H1 (cell line): ENCODE results near the gene NELFA. TPM values are rescaled to one million over a fixed set of nuclear protein-coding genes. Genes with fewer than 3 reads are reported as not detected.

Source experiments
- CTCF ChIA-PET: fragments of 300-600 bp; sonication (Branson Sonifier 250); formaldehyde crosslinking; loops from one replicate; lab custom pipeline; 2021; ENCODE audit not compliant: partially characterized antibody; lab: Charles Lee
- POLR2A ChIA-PET: fragments of 300-600 bp; sonication (Branson Sonifier 250); formaldehyde crosslinking; loops from one replicate; lab custom pipeline; 2021; ENCODE audit warnings: inconsistent platforms; ENCODE audit not compliant: partially characterized antibody; lab: Charles Lee
- DNase-seq, 2 experiments: peaks; one replicate each; pipeline versions ENCODE4 v3.0.0 to v3.0.0-alpha.2; 2010 to 2022; ENCODE audit warnings: low spot score in 2 of 2, low read depth in 1 of 2, mixed read lengths in 1 of 2
- FAIRE-seq: peaks from 2 replicates; lab custom pipeline; 2011; peaks lifted over from hg19 to GRCh38; lab: Jason Lieb, UNC
- H2AFZ ChIP-seq: 2 replicates; pipeline ENCODE4 v1.8.1; 2012; ENCODE audit warnings: low read length, inconsistent platforms
- H2AK5ac ChIP-seq: 2 replicates; pipeline ENCODE4 v1.6.1; 2013; ENCODE audit warnings: low read depth, low read length
- H2BK120ac ChIP-seq: replicated peaks from 2 replicates; pipeline ENCODE3; 2013; ENCODE audit warnings: low read depth, low read length, inconsistent platforms
- H2BK12ac ChIP-seq: 2 replicates; pipeline ENCODE4 v1.6.1; 2013; ENCODE audit warnings: low read depth, low read length
- H2BK15ac ChIP-seq: 2 replicates; pipeline ENCODE4 v1.6.1; 2013; ENCODE audit warnings: low read length
- H2BK20ac ChIP-seq: 2 replicates; pipeline ENCODE4 v1.6.1; 2013; ENCODE audit warnings: low read length
- H2BK5ac ChIP-seq: 2 replicates; pipeline ENCODE4 v1.6.1; 2013; ENCODE audit warnings: low read depth, low read length
- H3K14ac ChIP-seq: 2 replicates; pipeline ENCODE4 v1.6.1; 2013; ENCODE audit warnings: inconsistent platforms; ENCODE audit not compliant: insufficient read length
- H3K18ac ChIP-seq: 2 replicates; pipeline ENCODE4 v1.6.1; 2013; ENCODE audit warnings: low read length; ENCODE audit errors: extremely low read depth
- H3K23ac ChIP-seq: 2 replicates; pipeline ENCODE4 v1.6.1; 2013; ENCODE audit warnings: inconsistent platforms; ENCODE audit not compliant: insufficient read length
- H3K23me2 ChIP-seq: 2 replicates; pipeline ENCODE4 v1.6.1; 2013; ENCODE audit warnings: low read depth, low read length
- H3K27ac ChIP-seq: 2 replicates; pipeline ENCODE4 v1.6.1; 2011; ENCODE audit warnings: low read depth, low read length, inconsistent platforms
- H3K27me3 ChIP-seq, 4 experiments: replicated peaks in 1 of 4; 1 replicate in 1 of 4; 2 replicates in 3 of 4; pipeline versions ENCODE4 v1.6.1 to v1.8.1; 2011 to 2013; ENCODE audit warnings: low read length in 3 of 4, mild to moderate bottlenecking in 3 of 4, inconsistent platforms in 2 of 4, mixed read lengths in 2 of 4, moderate library complexity in 1 of 4; ENCODE audit not compliant: control insufficient read depth in 3 of 4, insufficient read depth in 3 of 4; ENCODE audit errors: extremely low read depth in 1 of 4
- H3K36me3 ChIP-seq, 4 experiments: 2 replicates each; pipeline versions ENCODE4 v1.6.1 to v1.8.1; 2011 to 2013; ENCODE audit warnings: mild to moderate bottlenecking in 4 of 4, low read length in 3 of 4, moderate library complexity in 2 of 4, control low read depth in 1 of 4, inconsistent platforms in 1 of 4; ENCODE audit not compliant: insufficient read depth in 4 of 4, control insufficient read depth in 2 of 4
- H3K4ac ChIP-seq: replicated peaks from 2 replicates; pipeline ENCODE3; 2013; ENCODE audit warnings: low read length, low read depth, mixed read lengths, inconsistent platforms; ENCODE audit not compliant: insufficient read length
- H3K4me1 ChIP-seq, 4 experiments: replicated peaks in 1 of 4; 1 replicate in 1 of 4; 2 replicates in 3 of 4; pipeline versions ENCODE4 v1.6.1 to v1.8.1; 2011 to 2013; ENCODE audit warnings: low read length in 3 of 4, inconsistent platforms in 2 of 4, mixed read lengths in 1 of 4; ENCODE audit not compliant: insufficient read depth in 4 of 4, control insufficient read depth in 3 of 4
- H3K4me2 ChIP-seq, 2 experiments: 2 replicates each; pipeline versions ENCODE4 v1.6.1 to v1.8.1; 2011 to 2013; ENCODE audit warnings: low read depth in 2 of 2, low read length in 2 of 2, control low read depth in 1 of 2, inconsistent platforms in 1 of 2, mild to moderate bottlenecking in 1 of 2; ENCODE audit not compliant: insufficient read depth in 1 of 2
- H3K4me3 ChIP-seq, 4 experiments: fragments of 200-600, 300-600 bp in 1 of 4; sonication (generic), shearing (Covaris generic), sonication (Bioruptor Twin) in 1 of 4; 2 replicates each; pipeline versions ENCODE4 v1.5.1 to v1.8.1; 2011 to 2016; ENCODE audit warnings: low read length in 4 of 4, low read depth in 3 of 4, control low read depth in 2 of 4, inconsistent platforms in 2 of 4, mild to moderate bottlenecking in 2 of 4, mixed read lengths in 1 of 4, moderate library complexity in 1 of 4; ENCODE audit not compliant: insufficient read depth in 2 of 4; ENCODE audit errors: extremely low read depth in 1 of 4
- H3K56ac ChIP-seq: replicated peaks from 2 replicates; pipeline ENCODE3; 2013; ENCODE audit warnings: low read depth, mild to moderate bottlenecking, mixed read lengths, low read length, inconsistent platforms; ENCODE audit not compliant: insufficient read length
- H3K79me1 ChIP-seq: 2 replicates; pipeline ENCODE4 v1.6.1; 2013; ENCODE audit warnings: low read depth, low read length, control low read depth
- H3K79me2 ChIP-seq, 2 experiments: 2 replicates each; pipeline versions ENCODE4 v1.6.1 to v1.8.1; 2012 to 2013; ENCODE audit warnings: low read length in 2 of 2, mild to moderate bottlenecking in 2 of 2, inconsistent platforms in 1 of 2; ENCODE audit not compliant: insufficient read depth in 2 of 2, control insufficient read depth in 1 of 2
- H3K9ac ChIP-seq, 4 experiments: replicated peaks in 1 of 4; 1 replicate in 1 of 4; 2 replicates in 3 of 4; pipeline versions ENCODE4 v1.6.1 to v1.8.1; 2011 to 2013; ENCODE audit warnings: low read depth in 3 of 4, low read length in 3 of 4, control low read depth in 2 of 4, mild to moderate bottlenecking in 2 of 4, moderate library complexity in 2 of 4, inconsistent platforms in 1 of 4; ENCODE audit errors: extremely low read depth in 1 of 4
- H3K9me3 ChIP-seq, 2 experiments: 2 replicates each; pipeline versions ENCODE4 v1.6.1 to v1.8.1; 2012 to 2013; ENCODE audit warnings: mild to moderate bottlenecking in 2 of 2, moderate library complexity in 2 of 2, control low read depth in 1 of 2, inconsistent platforms in 1 of 2, low read depth in 1 of 2, low read length in 1 of 2, mixed read lengths in 1 of 2; ENCODE audit not compliant: insufficient read depth in 2 of 2
- H4K20me1 ChIP-seq, 2 experiments: replicated peaks in 1 of 2; 2 replicates each; pipeline versions ENCODE3 to v1.8.1; 2011 to 2013; ENCODE audit warnings: inconsistent platforms in 2 of 2, low read length in 2 of 2, mild to moderate bottlenecking in 1 of 2; ENCODE audit not compliant: insufficient read depth in 2 of 2, control insufficient read depth in 1 of 2
- H4K5ac ChIP-seq: 2 replicates; pipeline ENCODE4 v1.6.1; 2013; ENCODE audit warnings: low read length, low read depth, mixed read lengths, inconsistent platforms; ENCODE audit not compliant: insufficient read length
- H4K8ac ChIP-seq: 2 replicates; pipeline ENCODE4 v1.8.0; 2013; ENCODE audit warnings: mild to moderate bottlenecking, moderate library complexity, low read length, inconsistent platforms; ENCODE audit not compliant: insufficient read depth; ENCODE audit errors: extremely low read depth
- H4K91ac ChIP-seq: replicated peaks from 2 replicates; pipeline ENCODE3; 2013; ENCODE audit warnings: low read length, mixed read lengths, inconsistent platforms; ENCODE audit not compliant: insufficient read length
- ATF2 ChIP-seq: IDR thresholded peaks from 2 replicates; pipeline ENCODE4 v1.6.1; 2012; ENCODE audit warnings: low read length, inconsistent platforms
- ATF3 ChIP-seq: IDR thresholded peaks from 2 replicates; pipeline ENCODE4 v1.6.1; 2011; ENCODE audit warnings: low read depth, mild to moderate bottlenecking, low read length; ENCODE audit not compliant: insufficient read depth
- CBX5 ChIP-seq: fragments of 300-800, 300-1000 bp; sonication (generic); IDR thresholded peaks from 2 replicates; pipeline ENCODE4 v1.7.1; 2016; ENCODE audit warnings: antibody characterized with exemption, low read length, low read depth
- CEBPB ChIP-seq: IDR thresholded peaks from 2 replicates; pipeline ENCODE4 v1.6.1; 2012; ENCODE audit warnings: low read depth, low read length
- CHD2 ChIP-seq: IDR thresholded peaks from 2 replicates; pipeline ENCODE4 v1.6.1; 2012; ENCODE audit warnings: low read length, improper control_type of control experiment
- EZH2 ChIP-seq: fragments of 200-600 bp; sonication (generic); IDR thresholded peaks from 2 replicates; pipeline ENCODE4 v1.7.1; 2012; ENCODE audit warnings: low read depth, mild to moderate bottlenecking, moderate library complexity, low read length, inconsistent platforms; ENCODE audit not compliant: severe bottlenecking
- NRF1 ChIP-seq: IDR thresholded peaks from 2 replicates; pipeline ENCODE4 v1.6.1; 2011; ENCODE audit warnings: mild to moderate bottlenecking, low read depth, low read length, improper control_type of control experiment
- RNF2 ChIP-seq: fragments of 200-900, 300-1000 bp; sonication (generic); IDR thresholded peaks from 2 replicates; pipeline ENCODE4 v1.7.1; 2016; ENCODE audit warnings: borderline replicate concordance, low read depth, mild to moderate bottlenecking, antibody characterized with exemption, low read length; ENCODE audit not compliant: poor library complexity, severe bottlenecking; ENCODE audit errors: missing control alignments
- SAP30 ChIP-seq: fragments of 300-600 bp; sonication (generic); IDR thresholded peaks from 2 replicates; pipeline ENCODE4 v1.7.1; 2012; ENCODE audit warnings: low read length, moderate library complexity, mild to moderate bottlenecking, inconsistent platforms; ENCODE audit not compliant: insufficient read depth, insufficient replicate concordance
- SIRT6 ChIP-seq: IDR thresholded peaks from one replicate; pipeline ENCODE4 v1.7.1; 2012; ENCODE audit warnings: low read length, inconsistent platforms
- TAF1 ChIP-seq: IDR thresholded peaks from 2 replicates; pipeline ENCODE4 v1.6.1; 2011; ENCODE audit warnings: mild to moderate bottlenecking, low read depth, low read length
- TEAD4 ChIP-seq: IDR thresholded peaks from 2 replicates; pipeline ENCODE4 v1.6.1; 2012; ENCODE audit warnings: low read depth, low read length, inconsistent platforms, mixed read lengths
- WGBS, 2 experiments: shearing (Covaris generic) in 1 of 2; methylation state at CpG; one replicate each; pipeline versions ENCODE4 v1.1.6 to v1.1.7; 2013 to 2015; ENCODE audit warnings: low lambda C conversion rate in 2 of 2, mixed read lengths in 2 of 2, inconsistent platforms in 1 of 2, low coverage in 1 of 2, missing lambda C conversion rate in 1 of 2; ENCODE audit not compliant: insufficient replicate concordance in 2 of 2, insufficient coverage in 1 of 2, insufficient read length in 1 of 2; ENCODE audit errors: extremely low coverage in 1 of 2, missing lambda C conversion rate in 1 of 2; 5-methylcytosine and 5-hydroxymethylcytosine counted together
- polyA plus RNA-seq, 7 experiments: library from polyadenylated mRNA; depleted of rRNA in 3 of 7; stranded (reverse) in 5 of 7; unstranded in 2 of 7; fragments of >200 nt in 5 of 7; fragments of 200-250 nt in 2 of 7; gene quantifications; 1 replicate in 5 of 7; 2 replicates in 1 of 7; 4 replicates in 1 of 7; pipeline versions ENCODE4 v1.2.1 to v1.2.3, GENCODE V29; 2011 to 2013; ENCODE audit warnings: missing spikeins in 2 of 7, mixed read lengths in 2 of 7
- total RNA-seq: library from RNA; stranded (reverse); fragmentation: NEBNext Ultra II Directional; extraction: Animal tissue kit (Norgen Biotek cat#: 25700); gene quantifications from 2 replicates; pipeline ENCODE4 v1.2.1, GENCODE V29; 2021

Gene NELFA
- total and polyA plus RNA-seq, 2 of the 8 experiments (the other 6 are each of a cell fraction or from before 2014, with no cell fraction given): 41.8 to 57.5 TPM

GRCh38 chr4:1932736-1933135 is 76.0 kb downstream of the NELFA start:
- no peak overlapping the region for H2BK120ac ChIP-seq
- H3K9me3 ChIP-seq: no peaks in the 10 kb centered on the region
- H3K14ac ChIP-seq: no peak overlapping the region
- DNase-seq (no peak), FAIRE-seq (no peak)
- H3K23ac ChIP-seq: no peak overlapping the region
- 97% methylated on average over 13 of the region's 13 CpGs; no CpG with 5 or more reads in 1 of the 2 experiments for whole genome bisulfite sequencing, 2 experiments
- no peak overlapping the region for H2BK20ac ChIP-seq
- H3K4me2 ChIP-seq: no peak overlapping the region
- H3K27ac ChIP-seq: peak overlapping the region; percentile 29; the same call in 1 of the 2 replicates
- POLR2A ChIA-PET: no interaction called here
- H4K91ac ChIP-seq: no peak overlapping the region
- no peak overlapping the region for H2AFZ ChIP-seq
- no peak overlapping the region for H3K56ac ChIP-seq
- H3K9ac ChIP-seq: no peak overlapping the region
- peaks cover 3 to 11% of the 10 kb centered on the region in 2 experiments for H4K20me1 ChIP-seq
- H4K8ac ChIP-seq: peak overlapping the region; percentile 46; the same call in 1 of the 2 replicates
- no peak overlapping the region for H3K4me3 ChIP-seq
- no peak overlapping the region for H3K4ac ChIP-seq
- CTCF ChIA-PET: interaction anchor here (1.3 kb wide), 1 partner anchor 20 kb away, joined by 3 read pairs; no protein-coding TSS in a partner anchor
- no peaks in the 10 kb centered on the region for H3K27me3 ChIP-seq
- no peak overlapping the region for H2BK5ac ChIP-seq
- H3K4me1 ChIP-seq: no peaks in the 10 kb centered on the region
- H3K79me2 ChIP-seq: no peaks in the 10 kb centered on the region; a peak in 1 of 4 replicates
- H3K18ac ChIP-seq: no peak overlapping the region
- H2AK5ac ChIP-seq: no peak overlapping the region
- H4K5ac ChIP-seq: no peak overlapping the region
- no peaks in the 10 kb centered on the region for H3K23me2 ChIP-seq
- no peak overlapping the region for H2BK15ac ChIP-seq
- peaks cover 7% of the 10 kb centered on the region for H3K79me1 ChIP-seq
- H2BK12ac ChIP-seq: no peak overlapping the region
- peaks cover 8 to 37% (median 22%) of the 10 kb centered on the region in 4 experiments; a peak in 5 of 8 replicates for H3K36me3 ChIP-seq
- no peak for TF ChIP-seq NRF1
- no peak for TF ChIP-seq RNF2
- no peak for TF ChIP-seq CBX5
- TF ChIP-seq EZH2: no peak
- no peak for TF ChIP-seq CEBPB
- no peak for TF ChIP-seq TAF1
- TF ChIP-seq TEAD4: no peak
- no peak for TF ChIP-seq ATF3
- TF ChIP-seq SAP30: no peak
- no peak for TF ChIP-seq ATF2
- TF ChIP-seq CHD2: no peak
- no peak for TF ChIP-seq SIRT6
